PC-3 (cell line): ENCODE data around the gene IGSF9B.

ENCODE experiments used
- EZH2 ChIP-seq: fragments of 300-600 bp; sonication (generic); IDR thresholded peaks from one replicate; pipeline ENCODE4 v1.6.1; 2017; ENCODE audit warnings: antibody characterized with exemption, mild to moderate bottlenecking, low read length; ENCODE audit not compliant: unreplicated experiment
- EZH2phosphoT487 ChIP-seq: fragments of 300-600 bp; sonication (generic); IDR thresholded peaks from 2 replicates; pipeline ENCODE4 v1.6.1; 2018; ENCODE audit warnings: mild to moderate bottlenecking, antibody characterized with exemption, low read length, borderline replicate concordance
- TF ChIP-seq, protein P1 (sequence below): fragments of 300-600 bp; sonication (generic); conservative IDR thresholded peaks from 2 replicates; pipeline ENCODE4 v1.5.1; 2017; ENCODE audit warnings: antibody characterized with exemption, low read depth, mild to moderate bottlenecking, low read length

- TF ChIP-seq, protein P1, sequence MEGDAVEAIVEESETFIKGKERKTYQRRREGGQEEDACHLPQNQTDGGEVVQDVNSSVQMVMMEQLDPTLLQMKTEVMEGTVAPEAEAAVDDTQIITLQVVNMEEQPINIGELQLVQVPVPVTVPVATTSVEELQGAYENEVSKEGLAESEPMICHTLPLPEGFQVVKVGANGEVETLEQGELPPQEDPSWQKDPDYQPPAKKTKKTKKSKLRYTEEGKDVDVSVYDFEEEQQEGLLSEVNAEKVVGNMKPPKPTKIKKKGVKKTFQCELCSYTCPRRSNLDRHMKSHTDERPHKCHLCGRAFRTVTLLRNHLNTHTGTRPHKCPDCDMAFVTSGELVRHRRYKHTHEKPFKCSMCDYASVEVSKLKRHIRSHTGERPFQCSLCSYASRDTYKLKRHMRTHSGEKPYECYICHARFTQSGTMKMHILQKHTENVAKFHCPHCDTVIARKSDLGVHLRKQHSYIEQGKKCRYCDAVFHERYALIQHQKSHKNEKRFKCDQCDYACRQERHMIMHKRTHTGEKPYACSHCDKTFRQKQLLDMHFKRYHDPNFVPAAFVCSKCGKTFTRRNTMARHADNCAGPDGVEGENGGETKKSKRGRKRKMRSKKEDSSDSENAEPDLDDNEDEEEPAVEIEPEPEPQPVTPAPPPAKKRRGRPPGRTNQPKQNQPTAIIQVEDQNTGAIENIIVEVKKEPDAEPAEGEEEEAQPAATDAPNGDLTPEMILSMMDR, result no peak
- no peak for TF ChIP-seq EZH2phosphoT487
- no peak for TF ChIP-seq EZH2
Observed at GRCh38 chr11:133971881-133972280, 15.1 kb upstream of the IGSF9B start.
